Embryonic facial prominence (tissue), 1 donor: Measurements from ENCODE around the gene PIP5K1A.
"Not testable (repeated sequence)": the region's sequence is repeated elsewhere in the genome, so short reads cannot be mapped to it uniquely, and the experiment has no call there.

Source experiments
- DNase-seq: peaks from one replicate; pipeline ENCODE4 v3.0.0-alpha.2; 2016; ENCODE audit errors: extremely low spot score

The PIP5K1A gene

GRCh38 chr1:151254217-151255213 lies 56.2 kb downstream of the PIP5K1A start, which contains the start of gene PSMD4:
Gene PSMD4, plus strand, starts transcription at chr1:151254734. Its CDS starts 49 bp downstream, at chr1:151254783.
- DNase-seq = peak; percentile 95

DNA sequence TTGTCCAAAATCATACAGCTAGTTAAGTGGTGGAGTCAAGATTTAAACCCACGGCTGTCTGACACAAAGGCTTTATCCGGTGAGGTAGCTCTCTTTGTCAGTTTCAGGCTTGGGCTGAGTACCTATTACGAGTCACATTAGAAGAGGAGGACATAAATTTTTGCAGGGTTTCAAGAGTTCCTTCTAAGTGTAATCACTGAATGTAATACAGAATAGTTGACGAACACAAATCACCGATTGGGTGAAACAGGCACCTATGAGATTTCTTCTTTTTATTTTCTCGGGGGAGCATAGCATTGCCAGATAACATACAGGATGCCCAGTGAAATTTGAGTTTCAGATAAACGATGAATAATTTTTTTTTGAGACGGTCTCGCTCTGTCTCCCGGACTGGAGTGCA lies 57.0 kb downstream of the PIP5K1A start:
- no peak for DNase-seq

GRCh38 chr1:151259351-151259750 lies 61.0 kb downstream of the PIP5K1A start:
- no peak for DNase-seq

- no peak for DNase-seq
These were observed 67.3 kb downstream of the PIP5K1A start for GRCh38 chr1:151265446-151266236.

- DNase-seq = no peak
These were observed 68.0 kb downstream of the PIP5K1A start for GRCh38 chr1:151266315-151266714.

DNA sequence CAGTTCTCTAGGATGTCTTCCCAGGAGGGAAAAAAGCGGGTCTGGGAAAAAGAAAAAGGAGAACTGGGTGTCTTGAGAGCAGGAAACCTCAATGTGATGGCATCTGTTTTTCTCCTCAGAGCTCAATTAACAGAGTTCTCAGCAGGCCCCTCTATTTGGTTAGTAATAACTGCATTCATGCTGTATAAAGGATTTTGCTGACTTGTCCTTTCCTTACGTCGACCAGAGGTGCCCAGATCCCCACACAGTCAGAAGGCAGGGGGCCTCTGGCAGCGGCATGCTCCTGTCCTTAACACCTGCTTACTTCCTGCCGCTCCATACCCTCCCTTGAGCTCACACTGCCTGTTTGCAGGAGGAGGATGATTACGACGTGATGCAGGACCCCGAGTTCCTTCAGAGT lies 68.5 kb downstream of the PIP5K1A start:
- no peak for DNase-seq

DNA sequence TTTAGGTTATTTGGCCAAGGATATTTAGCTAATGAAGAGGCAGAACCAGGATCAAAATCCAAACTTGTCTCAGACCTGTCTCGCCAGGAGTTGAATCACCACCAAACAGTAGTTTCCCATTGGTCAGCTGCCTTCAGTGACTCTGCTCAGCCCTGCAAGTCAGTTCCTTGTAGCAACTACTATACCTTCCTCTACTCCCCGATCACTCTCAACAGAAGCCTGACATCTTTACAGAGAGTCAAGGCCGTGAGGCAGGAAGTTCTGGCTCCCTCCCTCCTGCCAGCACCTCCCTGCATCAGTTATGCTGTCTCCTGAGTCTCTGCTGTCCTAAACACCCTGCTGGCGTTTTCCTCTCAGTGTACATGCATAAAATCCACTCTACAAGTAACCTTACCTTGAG lies 69.4 kb downstream of the PIP5K1A start:
- no peak for DNase-seq

GRCh38 chr1:151273924-151274466 lies 75.6 kb downstream of the PIP5K1A start:
- DNase-seq = no peak

DNA sequence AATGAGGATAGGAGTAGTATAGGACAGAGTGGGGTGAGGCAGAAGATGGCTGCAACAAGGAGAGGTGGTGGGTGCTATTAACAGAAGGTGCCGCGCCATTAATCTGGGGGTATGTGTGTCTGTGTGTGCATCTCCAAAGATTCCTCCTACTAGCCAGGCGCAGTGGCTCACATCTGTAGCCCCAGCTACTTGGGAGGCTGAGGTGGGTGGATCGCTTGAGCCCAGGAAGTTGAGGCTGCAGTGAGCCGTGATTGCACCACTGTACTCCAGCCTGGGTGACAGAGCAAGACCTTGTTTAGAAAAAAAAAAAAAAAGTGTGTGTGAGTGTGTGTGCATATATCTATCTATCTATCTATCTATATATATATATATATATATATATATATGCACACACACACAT lies 77.0 kb downstream of the PIP5K1A start:
- DNase-seq = not testable (repeated sequence)

DNA sequence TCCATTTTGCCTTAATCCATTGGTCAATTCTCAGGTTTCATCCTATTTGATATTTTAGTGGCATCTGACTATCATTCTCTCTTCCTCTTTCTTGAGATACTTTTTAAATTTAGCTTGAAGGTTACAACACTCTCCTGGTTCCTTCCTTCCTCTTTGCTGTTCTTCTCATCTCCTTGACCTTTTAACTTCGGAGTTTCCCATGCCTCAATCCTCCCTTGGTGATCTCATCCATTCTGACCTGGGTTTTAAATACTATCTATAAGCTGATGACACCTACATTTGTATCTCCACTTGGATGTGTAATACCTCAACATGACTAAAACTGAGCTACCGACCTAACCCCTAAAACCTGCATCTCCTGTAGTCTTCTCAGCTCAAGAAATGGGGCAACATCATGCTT lies 78.9 kb downstream of the PIP5K1A start:
- DNase-seq = no peak

- peak; percentile 93 for DNase-seq
These were observed 83.0 kb downstream of the PIP5K1A start for GRCh38 chr1:151281225-151281968.

DNA sequence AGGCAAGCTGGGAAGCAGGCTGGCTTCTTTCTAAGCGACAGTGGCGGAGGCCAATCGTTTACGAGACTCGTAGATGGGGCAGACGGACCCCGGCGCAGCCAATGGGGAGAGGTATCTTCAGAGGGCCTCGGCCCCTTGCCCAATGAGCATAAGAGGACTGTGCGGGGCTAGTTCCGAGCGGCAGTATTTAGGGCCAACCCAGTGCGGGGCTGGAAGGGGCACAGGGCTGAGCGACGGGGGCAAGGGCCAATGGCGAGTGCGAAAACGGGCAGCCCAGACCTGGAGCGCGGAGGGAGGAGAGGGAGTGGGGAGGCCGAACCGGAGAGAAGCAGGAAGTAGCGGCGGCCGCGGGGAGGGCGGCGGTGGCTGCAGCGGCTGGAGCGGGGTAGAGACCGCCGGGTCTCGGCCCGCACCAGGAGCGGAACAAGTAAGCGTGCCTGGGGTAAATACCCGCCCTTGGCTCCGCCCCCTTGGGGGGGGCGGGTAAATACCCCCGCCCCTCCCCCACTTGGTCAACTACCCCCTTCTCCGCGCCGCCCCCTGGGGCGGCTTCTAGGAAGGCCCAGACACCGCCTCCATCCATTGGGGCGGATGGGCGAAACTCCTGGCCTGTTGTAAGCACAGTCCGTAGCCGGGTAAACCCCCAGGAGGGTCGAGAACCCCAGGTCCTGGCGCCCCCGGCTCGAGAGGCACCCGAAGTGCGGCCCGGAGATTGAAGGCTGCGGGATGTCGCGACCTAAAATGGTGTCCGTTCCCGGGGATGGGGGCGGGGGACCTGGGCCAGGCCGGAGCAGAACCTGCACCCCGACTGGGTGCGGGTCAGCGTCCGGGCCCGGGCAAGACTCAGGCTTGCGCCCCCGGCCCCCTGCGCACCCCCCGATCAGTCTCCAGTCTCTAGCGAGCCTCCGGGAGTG lies 83.9 kb downstream of the PIP5K1A start, which contains the start of gene ZNF687:
TSS of gene ZNF687 (plus strand) at position 331 of the 914 bp plus-strand sequence. CDS start 3,993 bp downstream, outside the sequence.
- DNase-seq = peak; percentile 100

- no peak for DNase-seq
These were observed 84.8 kb downstream of the PIP5K1A start for GRCh38 chr1:151282883-151283725.

GRCh38 chr1:151284013-151284577 lies 85.7 kb downstream of the PIP5K1A start:
- no peak for DNase-seq

DNA sequence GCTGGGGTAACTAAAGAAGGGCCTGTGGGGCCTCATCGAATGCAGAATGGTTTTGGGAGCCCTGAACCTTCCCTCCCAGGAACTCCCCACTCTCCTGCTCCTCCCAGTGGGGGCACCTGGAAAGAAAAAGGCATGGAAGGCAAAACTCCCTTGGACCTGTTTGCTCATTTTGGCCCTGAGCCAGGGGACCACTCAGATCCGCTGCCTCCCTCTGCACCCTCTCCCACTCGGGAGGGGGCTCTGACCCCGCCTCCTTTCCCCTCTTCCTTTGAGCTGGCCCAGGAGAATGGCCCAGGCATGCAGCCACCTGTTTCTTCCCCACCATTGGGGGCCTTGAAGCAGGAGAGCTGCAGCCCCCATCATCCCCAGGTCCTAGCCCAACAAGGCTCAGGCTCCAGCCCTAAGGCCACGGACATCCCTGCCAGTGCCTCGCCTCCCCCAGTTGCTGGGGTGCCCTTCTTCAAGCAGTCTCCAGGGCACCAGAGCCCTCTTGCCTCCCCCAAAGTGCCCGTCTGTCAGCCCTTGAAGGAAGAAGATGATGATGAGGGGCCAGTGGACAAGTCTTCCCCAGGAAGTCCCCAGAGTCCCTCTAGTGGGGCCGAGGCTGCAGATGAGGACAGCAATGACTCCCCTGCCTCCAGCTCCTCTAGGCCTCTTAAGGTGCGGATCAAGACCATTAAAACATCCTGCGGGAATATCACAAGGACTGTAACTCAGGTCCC lies 88.4 kb downstream of the PIP5K1A start:
- DNase-seq = no peak

DNA sequence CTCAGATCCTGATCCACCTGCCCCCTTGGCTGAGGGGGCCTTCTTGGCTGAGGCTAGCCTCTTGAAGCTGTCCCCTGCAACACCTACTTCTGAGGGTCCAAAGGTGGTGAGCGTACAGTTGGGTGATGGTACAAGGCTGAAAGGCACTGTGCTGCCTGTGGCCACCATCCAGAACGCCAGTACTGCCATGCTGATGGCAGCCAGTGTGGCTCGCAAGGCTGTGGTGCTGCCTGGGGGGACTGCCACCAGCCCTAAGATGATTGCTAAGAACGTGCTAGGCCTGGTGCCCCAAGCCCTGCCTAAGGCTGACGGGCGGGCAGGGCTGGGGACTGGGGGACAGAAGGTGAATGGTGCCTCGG lies 89.0 kb downstream of the PIP5K1A start:
- DNase-seq = no peak

DNA sequence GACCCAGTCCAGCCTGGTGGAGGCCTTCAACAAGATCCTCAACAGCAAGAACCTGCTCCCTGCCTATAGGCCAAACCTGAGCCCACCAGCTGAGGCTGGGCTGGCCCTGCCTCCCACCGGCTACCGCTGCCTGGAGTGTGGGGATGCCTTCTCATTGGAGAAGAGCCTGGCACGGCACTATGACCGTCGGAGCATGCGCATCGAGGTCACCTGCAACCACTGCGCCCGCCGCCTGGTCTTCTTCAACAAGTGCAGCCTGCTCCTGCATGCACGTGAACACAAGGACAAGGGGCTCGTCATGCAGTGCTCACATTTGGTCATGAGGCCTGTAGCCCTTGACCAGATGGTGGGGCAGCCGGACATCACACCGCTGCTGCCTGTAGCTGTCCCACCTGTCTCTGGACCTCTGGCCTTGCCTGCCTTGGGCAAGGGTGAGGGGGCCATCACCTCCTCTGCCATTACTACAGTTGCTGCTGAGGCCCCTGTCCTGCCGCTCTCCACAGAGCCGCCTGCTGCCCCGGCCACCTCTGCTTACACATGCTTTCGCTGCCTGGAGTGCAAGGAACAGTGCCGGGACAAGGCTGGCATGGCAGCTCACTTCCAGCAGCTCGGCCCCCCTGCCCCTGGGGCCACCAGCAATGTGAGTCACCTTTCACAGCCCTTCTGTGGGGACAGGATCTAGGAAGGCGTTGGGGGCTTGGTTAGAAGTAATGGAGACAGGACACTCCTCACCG lies 89.6 kb downstream of the PIP5K1A start:
- no peak for DNase-seq

- no peak for DNase-seq
These were observed 90.2 kb downstream of the PIP5K1A start for GRCh38 chr1:151288502-151288901.
